Neural progenitor cell (in vitro differentiated cells): ENCODE measurements around the gene CHST9.
A peak's percentile ranks its signal among the peaks of the same experiment; 100 is the strongest.

ENCODE experiments used
- CTCF ChIP-seq: fragments of 200-600 bp; sonication (generic); IDR thresholded peaks from 2 replicates; pipeline ENCODE4 v1.5.1; 2017; ENCODE audit warnings: antibody characterized with exemption, mild to moderate bottlenecking
- EZH2phosphoT487 ChIP-seq: fragments of 200-600 bp; sonication (generic); IDR thresholded peaks from 2 replicates; pipeline ENCODE4 v1.6.1; 2017; ENCODE audit warnings: antibody characterized with exemption

GRCh38 chr18:27017901-27018500 is 167.1 kb downstream of the CHST9 start:
- TF ChIP-seq CTCF (peak; percentile 75), EZH2phosphoT487 (no peak)
